ENCODE measurements around the gene PLEKHH1. TPM values are rescaled to one million over a fixed set of nuclear protein-coding genes. Genes with fewer than 3 reads are reported as not detected.

Gene PLEKHH1
- total RNA-seq, 1 experiment from 2014 or later = 32.4 TPM

GRCh38 chr14:67492538-67492937, 40.6 kb upstream of the PLEKHH1 start:
- no peaks in the 10 kb centered on the region; the same call in 1 of the 2 replicates for H3K36me3 ChIP-seq (ENCODE audit: control insufficient read depth, insufficient read depth, low read length)
- no peaks in the 10 kb centered on the region for H3K4me1 Mint-ChIP-seq (ENCODE audit: low read depth, unreplicated experiment)
- H3K4me3 ChIP-seq (ENCODE audit: low read depth, low read length) = no peak overlapping the region
- H3K4me1 ChIP-seq = no peaks in the 10 kb centered on the region
- peaks cover 7% of the 10 kb centered on the region for H3K9me3 ChIP-seq
- ChIA-PET CTCF (no interaction called here), POLR2A (no interaction called here)
- no peaks in the 10 kb centered on the region for H3K36me3 Mint-ChIP-seq (ENCODE audit: insufficient read depth, unreplicated experiment)
- no TSS peak for BruUV-seq (replicated peaks)
- TF ChIP-seq CTCF (IDR thresholded peaks at IDR 0.05; ENCODE audit: insufficient read depth in 1 of 2, low read depth in 1 of 2, low read length in 1 of 2, severe bottlenecking in 1 of 2, unreplicated experiment in 1 of 2) = no peak
- H3K27me3 ChIP-seq (replicated peaks; ENCODE audit: control insufficient read depth, insufficient read depth, low read length) = no peaks in the 10 kb centered on the region
- no peak overlapping the region for H3K27ac Mint-ChIP-seq (ENCODE audit: unreplicated experiment)
- intact Hi-C loops (cut with micrococcal nuclease; ENCODE audit: unreplicated experiment) = no loop called here
- no peaks in the 10 kb centered on the region for H3K27me3 Mint-ChIP-seq (ENCODE audit: insufficient read depth, unreplicated experiment)
- no peak overlapping the region for H3K4me3 Mint-ChIP-seq (ENCODE audit: unreplicated experiment)
- peaks cover 12% of the 10 kb centered on the region for H3K9me3 Mint-ChIP-seq (ENCODE audit: unreplicated experiment)
- DNase-seq = no peak

GRCh38 chr14:67493092-67493717, 39.9 kb upstream of the PLEKHH1 start:
- H3K4me3 ChIP-seq (ENCODE audit: low read depth, low read length) = no peak overlapping the region
- H3K4me1 ChIP-seq = no peaks in the 10 kb centered on the region
- H3K4me3 Mint-ChIP-seq (ENCODE audit: unreplicated experiment) = no peak overlapping the region
- H3K9me3 Mint-ChIP-seq (ENCODE audit: unreplicated experiment) = peaks cover 12% of the 10 kb centered on the region
- no peaks in the 10 kb centered on the region for H3K36me3 Mint-ChIP-seq (ENCODE audit: insufficient read depth, unreplicated experiment)
- H3K9me3 ChIP-seq = peaks cover 7% of the 10 kb centered on the region
- DNase-seq = no peak
- H3K27me3 Mint-ChIP-seq (ENCODE audit: insufficient read depth, unreplicated experiment) = no peaks in the 10 kb centered on the region
- no peaks in the 10 kb centered on the region; the same call in 1 of the 2 replicates for H3K36me3 ChIP-seq (ENCODE audit: control insufficient read depth, insufficient read depth, low read length)
- H3K27me3 ChIP-seq (replicated peaks; ENCODE audit: control insufficient read depth, insufficient read depth, low read length) = no peaks in the 10 kb centered on the region
- intact Hi-C loops (cut with micrococcal nuclease; ENCODE audit: unreplicated experiment) = no loop called here
- BruUV-seq (replicated peaks) = no TSS peak
- CTCF ChIA-PET = interaction anchor here (1.2 kb wide), 1 partner anchor 66 kb away, joined by 3 read pairs; no protein-coding TSS in a partner anchor
- TF ChIP-seq CTCF (IDR thresholded peaks at IDR 0.05; ENCODE audit: insufficient read depth in 1 of 2, low read depth in 1 of 2, low read length in 1 of 2, severe bottlenecking in 1 of 2, unreplicated experiment in 1 of 2) = no peak
- H3K4me1 Mint-ChIP-seq (ENCODE audit: low read depth, unreplicated experiment) = peaks cover 5% of the 10 kb centered on the region
- no peak overlapping the region for H3K27ac Mint-ChIP-seq (ENCODE audit: unreplicated experiment)
- POLR2A ChIA-PET = no interaction called here

- intact Hi-C loops (cut with micrococcal nuclease; ENCODE audit: unreplicated experiment) = no loop called here
- CTCF ChIA-PET = no interaction called here
- H3K4me1 Mint-ChIP-seq (ENCODE audit: low read depth, unreplicated experiment) = peaks cover 7% of the 10 kb centered on the region
- no peak for DNase-seq
- H3K27ac Mint-ChIP-seq (ENCODE audit: unreplicated experiment) = no peak overlapping the region
- no peaks in the 10 kb centered on the region for H3K36me3 Mint-ChIP-seq (ENCODE audit: insufficient read depth, unreplicated experiment)
- no peak overlapping the region for H3K4me3 Mint-ChIP-seq (ENCODE audit: unreplicated experiment)
- peaks cover 7% of the 10 kb centered on the region for H3K9me3 ChIP-seq
- peaks cover 12% of the 10 kb centered on the region for H3K9me3 Mint-ChIP-seq (ENCODE audit: unreplicated experiment)
- H3K4me3 ChIP-seq (ENCODE audit: low read depth, low read length) = no peak overlapping the region
- no TSS peak for BruUV-seq (replicated peaks)
- POLR2A ChIA-PET = no interaction called here
- no peaks in the 10 kb centered on the region; the same call in 1 of the 2 replicates for H3K36me3 ChIP-seq (ENCODE audit: control insufficient read depth, insufficient read depth, low read length)
- H3K27me3 ChIP-seq (replicated peaks; ENCODE audit: control insufficient read depth, insufficient read depth, low read length) = no peaks in the 10 kb centered on the region
- TF ChIP-seq CTCF (IDR thresholded peaks at IDR 0.05; ENCODE audit: insufficient read depth in 1 of 2, low read depth in 1 of 2, low read length in 1 of 2, severe bottlenecking in 1 of 2, unreplicated experiment in 1 of 2) = no peak
- H3K27me3 Mint-ChIP-seq (ENCODE audit: insufficient read depth, unreplicated experiment) = no peaks in the 10 kb centered on the region
- no peaks in the 10 kb centered on the region for H3K4me1 ChIP-seq
Measured at GRCh38 chr14:67495827-67496226, 37.3 kb upstream of the PLEKHH1 start.

Data from Caco-2 (cell line).